Suppressor macrophage treated with lipopolysaccharide for 4 hours (primary cell): Measurements from ENCODE around the gene SDF4.
"Not testable (repeated sequence)": the region's sequence is repeated elsewhere in the genome, so short reads cannot be mapped to it uniquely, and the experiment has no call there.

Experiments
- DNase-seq: peaks from one replicate; pipeline ENCODE4 v3.0.0-alpha.2; 2020

Gene SDF4

GRCh38 chr1:1196431-1197187, 35.2 kb downstream of the SDF4 start:
- DNase-seq, result no peak

GRCh38 chr1:1195726-1196125, 36.1 kb downstream of the SDF4 start:
- not testable (repeated sequence) for DNase-seq

GRCh38 chr1:1194723-1195122, 37.1 kb downstream of the SDF4 start:
- no peak for DNase-seq

GRCh38 chr1:1191734-1192133, 40.1 kb downstream of the SDF4 start:
- no peak for DNase-seq

GRCh38 chr1:1189111-1189510, 42.7 kb downstream of the SDF4 start:
- DNase-seq, result peak; percentile 73

- DNase-seq, result no peak
Measured at GRCh38 chr1:1187938-1188337, 43.9 kb downstream of the SDF4 start.

- DNase-seq, result no peak
Measured at GRCh38 chr1:1185101-1185765, 46.6 kb downstream of the SDF4 start.

GRCh38 chr1:1183833-1184775, 47.7 kb downstream of the SDF4 start:
- DNase-seq, result no peak

- DNase-seq, result no peak
Measured at GRCh38 chr1:1183221-1183747, 48.5 kb downstream of the SDF4 start.

GRCh38 chr1:1182491-1183220, 49.1 kb downstream of the SDF4 start:
- DNase-seq, result no peak

GRCh38 chr1:1181938-1182410, 49.8 kb downstream of the SDF4 start:
- no peak for DNase-seq

GRCh38 chr1:1181129-1181937, 50.5 kb downstream of the SDF4 start:
- DNase-seq, result no peak

- no peak for DNase-seq
Measured at GRCh38 chr1:1179983-1180861, 51.6 kb downstream of the SDF4 start.

- DNase-seq, result no peak
Measured at GRCh38 chr1:1179346-1179982, 52.3 kb downstream of the SDF4 start.

GRCh38 chr1:1178794-1179331, 52.9 kb downstream of the SDF4 start:
- no peak for DNase-seq

- no peak for DNase-seq
Measured at GRCh38 chr1:1177452-1178206, 54.2 kb downstream of the SDF4 start.

GRCh38 chr1:1176931-1177330, 54.9 kb downstream of the SDF4 start:
- DNase-seq, result no peak

GRCh38 chr1:1176063-1176761, 55.6 kb downstream of the SDF4 start:
- not testable (repeated sequence) for DNase-seq
